Body of pancreas (tissue), 4 donors: ENCODE data around the gene BRD1.

Source experiments
- CTCF ChIP-seq, 7 experiments: fragments of 450-650 bp in 4 of 7; fragments of 200-600 bp in 3 of 7; sonication (generic) in 3 of 7; IDR thresholded peaks; one replicate each; pipeline ENCODE4 v1.5.1; 2016 to 2019; ENCODE audit warnings: antibody characterized with exemption in 7 of 7
- POLR2A ChIP-seq, 3 donors: fragments of 450-650 bp; IDR thresholded peaks; one replicate each; pipeline ENCODE4 v1.6.1; 2016; ENCODE audit warnings: antibody characterized with exemption in 3 of 3, mild to moderate bottlenecking in 2 of 3

DNA sequence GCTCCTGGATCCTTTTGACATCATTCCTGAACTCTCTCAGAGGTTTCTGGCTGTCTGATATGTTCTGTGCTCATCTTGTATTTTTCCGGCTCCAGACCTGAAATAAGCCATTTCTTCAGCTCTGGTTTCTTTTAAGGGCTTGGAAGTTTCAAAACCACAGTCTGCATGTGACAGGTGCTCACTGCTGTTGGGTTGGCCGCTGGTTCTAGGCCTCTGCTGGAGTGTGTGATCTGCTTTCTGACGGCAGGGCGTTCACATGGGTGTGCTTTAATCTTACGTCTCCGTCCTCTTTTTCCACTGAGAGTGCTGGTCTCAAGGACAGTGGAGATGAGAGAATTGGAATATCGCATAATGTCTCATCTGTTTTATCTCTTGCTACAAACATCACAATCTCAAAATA lies 36.3 kb upstream of the BRD1 start:
- no peak for TF ChIP-seq CTCF (IDR thresholded peaks at IDR 0.05)
- no peak for TF ChIP-seq POLR2A (IDR thresholded peaks at IDR 0.05)
